Body of pancreas (tissue), 4 donors: ENCODE data around the gene KLF1. TPM values are rescaled to one million over a fixed set of nuclear protein-coding genes. Genes with fewer than 3 reads are reported as not detected.

Source experiments
- ATAC-seq: fragments of 150-250 bp; one replicate; pipeline ENCODE4 v1.9.1; 2016
- DNase-seq, 4 donors: peaks; one replicate each; pipeline ENCODE4 v3.0.0-alpha.2; 2019
- H3K27ac ChIP-seq, 4 donors: fragments of 200-600 bp; sonication (generic); 1 replicate in 3 of 4; 2 replicates in 1 of 4; pipeline versions ENCODE4 v1.5.1 to v1.6.1; 2016 to 2019; ENCODE audit warnings: mild to moderate bottlenecking in 1 of 4, mixed read lengths in 1 of 4, moderate library complexity in 1 of 4
- H3K27me3 ChIP-seq, 2 donors: fragments of 200-600 bp; sonication (generic); one replicate each; pipeline ENCODE4 v1.6.0; 2016; ENCODE audit warnings: mild to moderate bottlenecking in 1 of 2
- H3K36me3 ChIP-seq, 2 donors: fragments of 200-600 bp; sonication (generic); replicated peaks in 1 of 2; 2 replicates each; pipeline ENCODE4 v1.5.1; 2016; ENCODE audit warnings: low read depth in 2 of 2; ENCODE audit not compliant: insufficient read depth in 1 of 2
- H3K4me1 ChIP-seq: fragments of 200-600 bp; sonication (generic); one replicate; pipeline ENCODE4 v1.6.0; 2016
- H3K4me3 ChIP-seq, 2 donors: fragments of 200-600 bp; sonication (generic); 1 replicate in 1 of 2; 2 replicates in 1 of 2; pipeline ENCODE4 v1.5.1; 2016 to 2019
- H3K9me3 ChIP-seq, 3 donors: fragments of 200-600 bp; sonication (generic); 1 replicate in 2 of 3; 2 replicates in 1 of 3; pipeline ENCODE4 v1.5.1; 2016
- POLR2A ChIP-seq, 3 donors: fragments of 450-650 bp; IDR thresholded peaks; one replicate each; pipeline ENCODE4 v1.6.1; 2016; ENCODE audit warnings: antibody characterized with exemption in 3 of 3, mild to moderate bottlenecking in 2 of 3
- WGBS, 2 donors: methylation state at CpG; one replicate each; pipeline ENCODE4 v1.1.5; 2017; 5-methylcytosine and 5-hydroxymethylcytosine counted together
- intact Hi-C: fragments of 100-400 bp; cut with DNase I; formaldehyde crosslinking; loops from one replicate; pipeline ENCODE4 v1.15.1; 2023
- total RNA-seq, 2 donors: library from RNA; depleted of rRNA; stranded (reverse); fragments of >200 nt; gene quantifications; one replicate each; pipeline ENCODE4 v1.1.0, GENCODE V29; 2016
- TF ChIP-seq, protein P1 (sequence below), 7 experiments: fragments of 450-650 bp in 4 of 7; fragments of 200-600 bp in 3 of 7; sonication (generic) in 3 of 7; IDR thresholded peaks; one replicate each; pipeline ENCODE4 v1.5.1; 2016 to 2019; ENCODE audit warnings: antibody characterized with exemption in 7 of 7

Gene KLF1
- total RNA-seq, 2 donors from 2014 or later, result not detected

DNA sequence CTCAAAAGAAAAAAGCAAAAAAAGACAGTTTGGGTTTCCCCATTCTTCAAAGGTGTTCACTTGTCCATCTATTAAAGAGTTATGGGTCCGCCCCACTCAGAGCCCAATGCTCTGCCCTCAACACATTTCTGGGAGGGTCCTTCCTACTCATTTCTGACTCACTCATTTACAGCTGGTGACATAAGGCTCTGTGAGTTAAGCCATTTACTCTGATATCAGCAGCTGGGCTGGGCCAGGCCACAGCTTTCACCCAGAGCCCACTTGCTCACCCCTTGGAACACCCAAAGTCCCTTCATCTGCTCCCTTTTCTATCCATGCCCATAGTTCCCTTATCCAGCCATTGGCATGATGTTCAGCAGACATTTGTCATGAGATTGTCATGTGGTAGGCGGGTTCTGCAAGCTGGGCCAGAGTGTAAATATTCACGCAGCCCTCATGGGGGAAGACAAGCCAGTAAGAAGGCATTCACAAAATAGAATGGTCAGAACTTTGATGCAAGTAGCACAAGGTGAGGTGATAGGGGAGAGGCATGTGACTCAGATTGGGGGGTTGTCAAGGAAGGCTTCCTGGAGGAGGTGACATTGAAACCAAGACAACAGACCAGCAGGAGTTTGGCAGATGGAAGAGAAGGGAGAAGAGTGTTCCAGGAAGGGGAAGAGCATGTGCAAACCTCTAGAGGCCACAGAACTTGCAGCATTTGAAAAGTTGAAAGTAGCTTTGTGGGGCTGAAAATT is 42.8 kb downstream of the KLF1 start:
- DNase-seq (no peak), ATAC-seq (no peak)
- Histone ChIP-seq H3K27me3 (peaks cover 0 to 17% of the 10 kb centered on the region in 2 donors), H3K27ac (no peak overlapping the region), H3K4me1 (peaks cover 19% of the 10 kb centered on the region), H3K36me3 (no peaks in the 10 kb centered on the region), H3K4me3 (no peak overlapping the region), H3K9me3 (no peaks in the 10 kb centered on the region)
- TF ChIP-seq, protein P1, sequence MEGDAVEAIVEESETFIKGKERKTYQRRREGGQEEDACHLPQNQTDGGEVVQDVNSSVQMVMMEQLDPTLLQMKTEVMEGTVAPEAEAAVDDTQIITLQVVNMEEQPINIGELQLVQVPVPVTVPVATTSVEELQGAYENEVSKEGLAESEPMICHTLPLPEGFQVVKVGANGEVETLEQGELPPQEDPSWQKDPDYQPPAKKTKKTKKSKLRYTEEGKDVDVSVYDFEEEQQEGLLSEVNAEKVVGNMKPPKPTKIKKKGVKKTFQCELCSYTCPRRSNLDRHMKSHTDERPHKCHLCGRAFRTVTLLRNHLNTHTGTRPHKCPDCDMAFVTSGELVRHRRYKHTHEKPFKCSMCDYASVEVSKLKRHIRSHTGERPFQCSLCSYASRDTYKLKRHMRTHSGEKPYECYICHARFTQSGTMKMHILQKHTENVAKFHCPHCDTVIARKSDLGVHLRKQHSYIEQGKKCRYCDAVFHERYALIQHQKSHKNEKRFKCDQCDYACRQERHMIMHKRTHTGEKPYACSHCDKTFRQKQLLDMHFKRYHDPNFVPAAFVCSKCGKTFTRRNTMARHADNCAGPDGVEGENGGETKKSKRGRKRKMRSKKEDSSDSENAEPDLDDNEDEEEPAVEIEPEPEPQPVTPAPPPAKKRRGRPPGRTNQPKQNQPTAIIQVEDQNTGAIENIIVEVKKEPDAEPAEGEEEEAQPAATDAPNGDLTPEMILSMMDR (IDR thresholded peaks at IDR 0.05), result no peak
- TF ChIP-seq POLR2A (IDR thresholded peaks at IDR 0.05), result no peak
- intact Hi-C loops, result loop anchor here (5.0 kb wide), 1 partner anchor 82 kb away; no protein-coding TSS in a partner anchor
- WGBS, 2 donors, result 47 to 63% methylated on average over 3 of the region's 3 CpGs

DNA sequence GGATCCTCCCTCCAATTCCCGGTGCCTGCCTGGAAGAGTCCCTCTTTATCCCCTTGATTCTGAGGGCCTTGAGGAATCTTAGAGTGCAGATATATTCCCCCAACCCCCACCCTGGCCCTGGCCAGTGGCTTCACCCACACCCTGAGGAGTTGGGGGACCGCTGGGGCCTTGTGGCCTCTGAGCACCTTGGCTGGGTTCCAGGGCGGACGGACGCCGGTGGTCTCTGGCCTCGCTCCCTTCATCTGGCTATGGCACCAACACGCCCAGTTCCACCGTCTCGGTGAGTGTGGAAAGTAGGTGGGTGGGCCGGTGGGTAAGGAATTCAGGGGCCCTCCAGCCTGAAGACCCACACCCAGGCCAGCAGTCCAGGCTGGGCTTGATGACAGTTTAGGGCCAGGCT is 43.7 kb downstream of the KLF1 start:
- DNase-seq, result no peak
- H3K4me1 ChIP-seq, result peaks cover 25% of the 10 kb centered on the region
- no peaks in the 10 kb centered on the region for H3K36me3 ChIP-seq
- 62 to 79% methylated on average over 4 to 11 of the region's 11 CpGs for whole genome bisulfite sequencing, 2 donors
- no peaks in the 10 kb centered on the region for H3K9me3 ChIP-seq
- no peak overlapping the region for H3K27ac ChIP-seq
- no peak for ATAC-seq
- intact Hi-C loops, result loop anchor here (5.0 kb wide), 1 partner anchor 81 kb away; no protein-coding TSS in a partner anchor
- H3K27me3 ChIP-seq, result peaks cover 0 to 17% of the 10 kb centered on the region in 2 donors
- TF ChIP-seq, protein P1 (IDR thresholded peaks at IDR 0.05), result no peak
- no peak for TF ChIP-seq POLR2A (IDR thresholded peaks at IDR 0.05)
- H3K4me3 ChIP-seq, result no peak overlapping the region

DNA sequence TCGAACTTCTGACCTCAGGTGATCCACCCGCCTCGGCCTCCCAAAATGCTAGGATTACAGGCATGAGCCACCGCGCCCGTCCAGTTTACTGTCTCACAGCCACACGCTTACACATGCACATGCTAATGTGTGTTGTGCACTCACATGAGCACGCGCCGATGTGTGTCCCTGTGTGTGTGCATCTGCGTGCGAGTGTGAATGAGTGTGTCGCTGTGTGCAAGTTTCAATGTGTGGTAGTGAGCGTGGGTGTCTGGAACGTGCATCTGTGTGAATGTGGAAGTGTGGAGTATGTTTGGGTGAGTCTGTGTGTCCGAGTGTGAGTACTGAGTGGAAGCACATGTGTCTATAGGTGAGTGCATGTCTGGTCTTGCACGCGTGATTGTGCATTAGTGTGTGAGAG is 44.5 kb downstream of the KLF1 start:
- WGBS, 2 donors, result 84 to 86% methylated on average over 18 of the region's 18 CpGs
- DNase-seq, result no peak
- no peak for ATAC-seq
- H3K4me1 ChIP-seq, result peaks cover 25% of the 10 kb centered on the region
- H3K36me3 ChIP-seq, result no peaks in the 10 kb centered on the region
- TF ChIP-seq, protein P1 (IDR thresholded peaks at IDR 0.05), result no peak
- no peak for TF ChIP-seq POLR2A (IDR thresholded peaks at IDR 0.05)
- intact Hi-C loops, result loop anchor here (5.0 kb wide), 1 partner anchor 80 kb away; no protein-coding TSS in a partner anchor
- no peaks in the 10 kb centered on the region for H3K9me3 ChIP-seq
- H3K27ac ChIP-seq, result no peak overlapping the region
- H3K4me3 ChIP-seq, result no peak overlapping the region
- peaks cover 0 to 21% of the 10 kb centered on the region in 2 donors for H3K27me3 ChIP-seq

DNA sequence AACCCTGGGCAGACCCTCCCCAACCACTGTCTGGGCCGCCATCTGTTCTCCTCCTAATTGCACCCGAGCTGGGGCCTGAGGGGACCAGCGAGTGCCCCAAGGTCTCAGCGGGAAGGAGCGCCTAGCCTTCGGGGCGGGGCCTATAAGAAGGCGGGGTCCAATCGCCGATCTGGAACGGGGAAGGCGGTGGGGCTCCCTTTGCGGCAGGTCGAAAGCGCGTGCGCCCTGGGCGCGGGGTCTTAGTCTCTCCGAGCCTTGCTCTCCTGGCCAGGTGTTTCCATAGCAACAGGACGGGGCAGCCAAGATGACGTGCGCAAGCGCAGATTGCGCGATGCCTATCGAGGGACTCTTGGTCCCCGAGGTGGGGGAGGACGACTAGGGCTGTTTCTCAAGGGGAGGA is 45.9 kb downstream of the KLF1 start:
- H3K4me1 ChIP-seq, result peaks cover 23% of the 10 kb centered on the region
- no peaks in the 10 kb centered on the region for H3K9me3 ChIP-seq
- intact Hi-C loops, result loop anchor here (5.0 kb wide), 1 partner anchor 79 kb away; no protein-coding TSS in a partner anchor
- ATAC-seq (no peak), DNase-seq (peak; percentile 22 to 60 (median 58))
- H3K4me3 ChIP-seq, result no peak overlapping the region
- 2 to 7% methylated on average over 10 to 29 of the region's 29 CpGs for whole genome bisulfite sequencing, 2 donors
- no peak overlapping the region for H3K27ac ChIP-seq
- peaks cover 0 to 27% of the 10 kb centered on the region in 2 donors for H3K27me3 ChIP-seq
- H3K36me3 ChIP-seq, result no peaks in the 10 kb centered on the region
- TF ChIP-seq, protein P1 (IDR thresholded peaks at IDR 0.05), result no peak
- TF ChIP-seq POLR2A (IDR thresholded peaks at IDR 0.05), result no peak
